GM12872 (cell line): ENCODE results near the gene CALHM5.

Source experiments
- CTCF ChIP-seq: IDR thresholded peaks from 3 replicates; pipeline ENCODE4 v1.5.1; 2011; ENCODE audit warnings: low read depth, mild to moderate bottlenecking, low read length, moderate library complexity; ENCODE audit not compliant: insufficient read depth

The CALHM5 gene

GRCh38 chr6:116556814-116557415, 45.5 kb downstream of the CALHM5 start:
- no peak for TF ChIP-seq CTCF

DNA sequence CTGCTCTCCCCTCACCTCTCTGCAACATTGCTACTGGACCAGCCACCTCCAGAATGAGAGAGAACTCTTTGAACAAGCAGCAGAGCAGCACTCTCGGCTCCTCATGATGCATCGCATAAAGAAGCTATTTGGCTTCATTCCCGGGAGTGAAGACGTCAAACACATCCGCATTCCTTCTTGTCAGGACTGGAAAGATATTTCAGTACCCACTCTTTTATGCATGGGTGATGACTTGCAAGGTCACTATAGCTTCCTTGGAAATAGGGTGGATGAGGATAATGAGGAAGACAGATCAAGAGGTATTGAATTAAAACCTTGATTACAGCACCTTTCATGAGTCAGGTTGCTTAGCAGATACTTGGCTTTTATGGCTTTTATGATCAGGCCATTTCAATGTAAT, 46.5 kb downstream of the CALHM5 start:
- no peak for TF ChIP-seq CTCF

DNA sequence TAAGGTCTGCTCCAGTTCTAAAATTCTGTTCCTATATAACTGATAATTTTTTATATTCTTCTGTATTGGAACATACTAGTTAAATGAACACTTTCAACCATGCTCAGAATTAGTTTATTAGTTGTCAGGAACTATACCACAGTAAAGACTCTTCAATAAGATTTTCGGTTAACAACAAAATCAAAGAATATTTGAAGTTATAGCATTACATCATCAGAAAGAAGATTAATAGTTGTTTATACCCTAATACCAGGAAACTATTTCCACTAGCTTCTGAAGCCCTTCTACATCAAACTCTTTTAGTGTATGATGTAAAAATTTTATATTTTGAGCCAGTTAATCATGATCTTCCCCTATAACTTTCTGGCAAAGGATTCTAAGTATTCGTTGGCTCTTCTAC, 48.7 kb downstream of the CALHM5 start:
- no peak for TF ChIP-seq CTCF

- TF ChIP-seq CTCF = peak; percentile 90
Observed at GRCh38 chr6:116561377-116562018, 50.1 kb downstream of the CALHM5 start.

GRCh38 chr6:116562019-116562403, 50.6 kb downstream of the CALHM5 start:
- TF ChIP-seq CTCF = no peak

DNA sequence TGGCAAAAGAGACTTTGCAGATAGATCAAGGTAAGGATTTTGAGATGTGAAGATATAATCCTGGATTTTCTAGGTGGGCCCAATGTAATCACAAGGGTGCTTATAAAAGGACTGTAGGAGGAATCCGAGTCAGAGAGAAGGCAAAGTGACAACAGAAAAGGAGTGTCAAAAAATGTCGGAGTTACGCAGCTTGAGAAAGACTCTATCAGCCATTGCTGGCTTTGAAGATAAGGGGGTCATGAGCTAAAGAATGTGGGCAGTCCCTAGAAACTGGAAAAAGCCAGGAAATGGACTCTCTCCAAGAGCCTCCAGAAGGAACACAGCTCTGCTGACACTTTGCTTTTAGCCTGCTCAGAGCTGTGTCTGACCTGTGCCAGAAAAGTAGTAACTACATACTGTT, 51.2 kb downstream of the CALHM5 start:
- no peak for TF ChIP-seq CTCF

- TF ChIP-seq CTCF = no peak
Observed at GRCh38 chr6:116563830-116564229, 52.4 kb downstream of the CALHM5 start.

- TF ChIP-seq CTCF = no peak
Observed at GRCh38 chr6:116564311-116564710, 52.9 kb downstream of the CALHM5 start.
